ENCODE data around the gene TMEM270.
A peak's percentile ranks its signal among the peaks of the same experiment; 100 is the strongest.
"Not testable (repeated sequence)": the region's sequence is repeated elsewhere in the genome, so short reads cannot be mapped to it uniquely, and the experiment has no call there.

The TMEM270 gene

GRCh38 chr7:73831834-73832651 is 28.9 kb upstream of the TMEM270 start:
- no peak for DNase-seq (ENCODE audit: low read depth in 3 of 3)

DNA sequence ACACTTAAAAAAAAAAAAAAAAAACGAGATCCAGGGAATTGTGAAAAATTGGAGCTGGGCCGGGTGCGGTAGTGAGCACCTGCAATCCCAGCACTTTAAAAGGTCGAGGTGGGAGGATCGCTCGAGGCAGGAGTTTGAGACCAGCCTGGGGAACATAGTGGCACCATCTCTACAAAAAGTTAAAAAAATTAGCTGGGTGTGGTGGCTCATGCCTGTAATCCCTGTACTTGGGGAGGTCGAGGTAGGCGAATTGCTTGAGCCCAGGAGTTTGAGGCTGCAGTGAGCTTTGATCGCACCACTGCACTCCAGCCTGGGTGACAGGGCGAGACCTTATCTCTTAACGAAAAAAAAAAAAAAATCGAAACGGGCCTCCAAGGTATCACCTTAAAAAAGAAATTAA is 28.2 kb upstream of the TMEM270 start:
- DNase-seq (ENCODE audit: low read depth in 3 of 3), result no peak

DNA sequence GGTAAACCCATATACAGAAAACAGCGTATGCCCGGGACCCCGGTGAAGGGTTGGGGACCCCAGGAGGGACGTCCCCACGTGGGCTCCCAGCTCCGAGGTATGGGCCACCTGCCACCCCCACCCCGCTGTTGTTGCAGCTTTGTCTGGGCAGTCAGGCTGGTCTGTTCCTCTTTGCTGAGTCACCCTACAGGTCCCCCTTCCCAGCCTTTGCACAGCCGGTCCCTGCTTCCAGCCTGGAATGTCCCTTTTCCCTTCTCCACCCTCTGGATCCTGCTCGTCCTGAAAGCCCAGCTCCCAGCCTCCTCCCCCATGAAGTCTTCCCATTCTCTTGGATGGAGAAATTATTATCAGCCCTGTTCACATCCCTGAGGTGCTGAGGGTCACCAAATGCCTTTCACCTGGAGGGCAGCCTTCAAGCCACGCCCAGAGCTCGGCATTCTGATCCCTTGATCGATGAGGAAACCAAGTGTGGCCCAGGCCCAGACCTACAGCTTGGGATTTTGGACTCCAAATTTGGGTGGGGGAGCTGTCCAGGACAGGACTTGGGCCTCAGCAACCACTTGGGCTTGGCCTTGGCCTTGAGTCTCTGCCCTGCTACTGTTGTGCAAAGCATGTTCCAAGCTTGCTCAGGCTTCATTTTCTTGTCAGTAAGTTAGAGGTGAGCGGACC is 27.6 kb upstream of the TMEM270 start:
- no peak for DNase-seq (ENCODE audit: low read depth in 3 of 3)

DNA sequence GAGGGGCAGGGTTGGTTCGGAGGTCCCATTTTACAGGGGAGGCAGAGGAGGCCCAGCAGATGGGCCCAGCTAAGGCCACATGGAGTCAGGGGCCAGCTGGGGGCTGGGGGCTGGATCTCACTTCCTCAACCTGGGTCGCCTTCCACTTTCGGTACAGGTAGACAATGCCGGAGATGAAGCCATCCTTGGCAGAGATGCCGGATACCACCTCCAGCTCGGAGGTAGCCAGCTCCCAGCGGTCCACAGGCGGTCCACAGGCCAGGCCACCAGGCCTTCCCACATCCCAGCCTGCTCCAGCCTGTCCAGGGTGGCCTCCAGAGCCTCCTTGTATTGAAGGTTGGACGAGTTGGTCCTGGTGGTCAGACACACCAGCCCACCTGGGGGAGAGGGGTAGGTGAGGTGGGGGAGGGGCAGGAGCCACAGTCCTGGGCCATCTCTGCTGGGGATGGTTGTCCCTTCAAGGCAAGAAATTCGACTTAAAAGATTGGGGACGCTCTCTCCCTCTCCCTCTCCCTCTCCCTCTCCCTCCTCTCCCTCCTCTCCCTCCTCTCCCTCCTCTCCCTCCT is 26.2 kb upstream of the TMEM270 start:
- no peak for DNase-seq (ENCODE audit: low read depth in 3 of 3)

DNA sequence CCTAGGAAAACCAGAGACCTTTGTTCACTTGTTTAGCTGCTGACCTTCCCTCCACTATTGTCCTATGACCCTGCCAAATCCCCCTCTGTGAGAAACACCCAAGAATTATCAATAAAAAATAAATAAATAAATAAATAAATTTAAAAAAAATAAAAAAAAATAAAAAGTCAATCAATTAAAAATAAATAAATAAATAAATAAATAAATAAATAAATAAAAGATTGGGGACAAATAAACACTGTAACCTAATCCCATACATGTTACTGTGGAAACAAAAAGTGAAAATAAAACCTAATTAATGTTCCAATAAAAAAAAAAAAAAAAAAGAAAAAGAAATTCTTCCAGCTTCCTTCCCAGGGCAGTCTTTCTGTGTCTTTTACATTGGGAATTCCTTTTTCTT is 23.8 kb upstream of the TMEM270 start:
- DNase-seq (ENCODE audit: low read depth in 3 of 3), result not testable (repeated sequence)

- no peak for DNase-seq (ENCODE audit: low read depth in 3 of 3)
Measured at GRCh38 chr7:73838642-73839041, 22.3 kb upstream of the TMEM270 start.

DNA sequence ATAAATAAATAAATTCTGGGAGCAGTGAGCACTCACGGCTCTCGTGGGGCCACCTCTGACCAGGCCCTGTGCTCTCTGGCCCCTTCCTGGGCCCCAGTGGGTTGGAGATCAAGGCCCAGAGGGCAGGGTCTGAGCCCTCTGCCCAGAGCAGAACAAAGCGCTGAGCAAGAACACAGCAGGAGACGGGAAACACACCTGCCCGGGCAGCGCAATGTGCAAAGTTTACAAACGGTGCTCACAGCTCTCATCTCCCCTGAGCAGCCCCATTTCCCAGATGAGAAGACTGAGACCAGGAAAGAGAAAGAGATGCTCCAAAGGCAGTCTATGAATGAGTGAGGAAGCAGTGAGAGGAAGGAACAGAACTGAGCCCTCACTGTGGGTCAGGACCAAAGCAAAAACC is 21.7 kb upstream of the TMEM270 start:
- no peak for DNase-seq (ENCODE audit: low read depth in 3 of 3)

- no peak for DNase-seq (ENCODE audit: low read depth in 3 of 3)
Measured at GRCh38 chr7:73839743-73840714, 20.9 kb upstream of the TMEM270 start.

GRCh38 chr7:73840715-73841379 is 20.1 kb upstream of the TMEM270 start:
- no peak for DNase-seq (ENCODE audit: low read depth in 3 of 3)

GRCh38 chr7:73841689-73842066 is 19.3 kb upstream of the TMEM270 start:
- no peak for DNase-seq (ENCODE audit: low read depth in 3 of 3)

DNA sequence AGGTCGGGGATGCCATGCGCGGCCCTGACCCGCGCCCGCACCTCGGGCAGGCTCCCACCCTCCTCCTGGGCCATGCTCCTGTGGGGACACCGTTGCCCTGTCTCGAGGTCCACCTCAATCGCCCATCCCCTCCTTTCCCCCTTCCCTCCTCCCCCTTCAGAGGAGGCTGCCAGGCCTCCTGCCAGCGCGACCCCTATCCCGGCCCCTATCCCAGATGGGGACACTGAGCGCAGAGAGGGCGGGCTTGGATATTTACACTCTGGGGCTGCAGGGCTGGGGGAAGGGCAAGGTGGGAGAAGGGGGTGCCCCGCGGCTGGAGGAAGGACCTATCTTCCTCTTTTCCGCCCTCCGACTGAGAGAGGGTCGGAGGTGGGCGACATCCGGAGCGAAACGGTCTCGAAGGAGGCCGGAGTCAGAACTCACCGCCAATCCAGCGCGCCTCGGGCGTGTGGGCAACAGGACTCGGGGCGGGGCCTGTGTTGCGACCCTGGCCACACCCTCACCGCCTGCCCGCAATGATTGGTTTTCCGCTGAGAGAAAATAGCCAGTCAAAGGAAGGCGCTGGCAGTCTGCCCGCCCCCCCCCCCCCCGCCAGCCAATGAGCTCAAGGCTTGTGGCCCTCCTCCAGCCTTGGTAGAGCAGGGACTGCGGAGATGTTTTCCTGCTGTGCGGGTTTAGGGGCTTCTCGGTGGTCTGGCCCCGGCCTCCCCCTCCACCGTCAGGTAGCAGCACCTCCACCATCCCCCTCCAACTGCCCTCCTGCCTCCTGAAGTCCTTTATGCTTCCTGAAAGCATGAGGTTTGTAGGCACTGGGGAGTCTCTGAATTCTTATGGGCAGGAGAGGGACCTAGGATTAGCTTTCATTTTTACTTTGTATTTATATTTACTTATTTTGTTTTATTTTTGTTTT is 18.6 kb upstream of the TMEM270 start, which contains the start of gene METTL27:
TSS of gene METTL27 (minus strand) at position 450 of the 910 bp plus-strand sequence. CDS start at position 74, 376 bp downstream.
- peak; percentile 72 to 80 (median 78) for DNase-seq (ENCODE audit: low read depth in 3 of 3)

DNA sequence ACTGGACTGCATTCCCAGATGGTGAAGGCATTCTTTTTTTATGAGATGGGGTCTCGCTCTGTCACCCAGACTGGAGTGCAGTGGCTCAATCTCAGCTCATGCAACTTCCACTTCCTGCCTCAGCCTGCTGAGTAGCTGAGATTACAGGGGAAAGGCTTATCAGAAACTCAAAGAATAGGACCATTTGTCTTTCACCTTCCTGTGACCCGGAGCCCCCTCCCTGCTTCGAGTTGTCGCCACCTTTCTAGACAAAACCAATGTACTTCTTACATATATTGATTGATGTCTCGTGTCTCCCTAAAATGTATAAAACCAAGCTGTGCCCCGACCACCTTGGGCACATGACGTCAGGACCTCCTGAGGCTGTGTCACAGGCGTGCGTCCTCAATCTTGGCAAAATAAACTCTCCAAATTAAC is 16.8 kb upstream of the TMEM270 start:
- no peak for DNase-seq (ENCODE audit: low read depth in 3 of 3)

DNA sequence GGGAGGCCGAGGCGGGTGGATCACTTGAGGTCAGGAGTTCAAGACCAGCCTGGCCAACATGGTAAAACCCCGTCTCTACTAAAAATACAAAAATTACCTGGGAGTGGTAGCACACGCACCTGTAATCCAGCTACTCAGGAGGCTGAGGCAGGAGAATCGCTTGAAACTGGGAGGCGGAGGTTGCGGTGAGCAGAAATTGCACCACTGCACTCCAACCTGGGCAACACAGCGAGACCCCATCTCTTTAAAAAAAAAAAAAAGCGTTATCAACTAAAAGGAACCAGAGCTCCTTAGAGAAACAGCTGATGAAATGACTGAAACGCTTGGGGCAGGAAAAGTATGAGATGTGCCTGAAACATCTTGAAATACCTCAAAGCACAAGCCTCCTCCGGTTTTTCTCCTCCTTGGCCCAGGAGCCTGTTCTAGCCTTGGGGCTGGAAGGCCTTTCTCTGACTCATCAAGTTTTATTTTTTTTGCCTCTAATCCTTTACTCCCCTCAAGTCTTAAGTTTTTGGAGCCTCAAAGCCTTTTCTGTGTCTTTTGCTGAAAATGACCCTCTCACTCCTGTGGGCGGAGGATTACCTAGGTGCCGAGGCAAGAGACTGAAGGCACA is 16.0 kb upstream of the TMEM270 start:
- DNase-seq (ENCODE audit: low read depth in 3 of 3), result no peak

DNA sequence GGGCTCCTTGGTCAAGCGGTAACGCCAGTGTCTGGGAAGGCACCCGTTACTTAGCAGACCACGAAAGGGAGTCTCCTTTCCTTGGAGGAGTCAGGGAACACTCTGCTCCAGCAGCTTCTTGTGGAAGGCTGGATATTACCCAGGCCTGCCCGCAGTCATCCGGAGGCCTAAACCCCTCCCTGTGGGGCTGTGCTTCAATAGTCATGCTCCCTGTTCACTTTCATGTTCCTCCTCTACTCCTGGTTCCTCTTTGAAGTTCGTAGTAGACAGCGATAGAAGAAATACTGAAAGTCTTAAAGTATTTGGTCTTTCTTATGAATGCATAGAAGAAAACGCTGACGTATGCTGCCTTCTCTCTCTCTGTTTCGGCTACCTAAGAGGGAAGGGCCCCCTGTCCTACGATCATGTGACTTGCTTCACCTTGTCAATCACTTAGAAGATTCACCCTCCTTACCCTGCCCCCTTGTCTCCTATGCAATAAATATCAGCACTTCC is 15.2 kb upstream of the TMEM270 start:
- not testable (repeated sequence) for DNase-seq (ENCODE audit: low read depth in 3 of 3)

GRCh38 chr7:73847941-73848723 is 12.8 kb upstream of the TMEM270 start:
- DNase-seq (ENCODE audit: low read depth in 3 of 3), result no peak

DNA sequence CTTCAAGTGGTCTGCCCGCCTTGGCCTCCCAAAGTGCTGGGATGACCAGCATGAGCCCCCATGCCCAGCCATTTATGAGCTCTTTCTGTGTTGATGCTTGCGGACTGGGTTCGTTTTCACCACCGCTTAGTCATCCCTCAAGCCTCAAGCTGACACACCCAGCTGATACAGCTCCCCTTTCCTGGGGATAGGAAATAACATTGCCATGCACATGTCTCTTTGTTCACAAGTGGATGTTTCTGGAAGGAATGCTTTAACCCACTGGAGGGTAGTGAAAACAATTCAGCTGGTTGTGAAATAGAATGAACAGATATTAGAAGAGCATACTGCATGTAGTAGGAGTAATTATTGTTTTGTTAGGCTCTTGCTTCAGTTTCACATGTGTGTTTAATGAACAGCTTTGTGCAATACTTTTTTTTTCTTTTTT is 10.2 kb upstream of the TMEM270 start:
- no peak for DNase-seq (ENCODE audit: low read depth in 3 of 3)

DNA sequence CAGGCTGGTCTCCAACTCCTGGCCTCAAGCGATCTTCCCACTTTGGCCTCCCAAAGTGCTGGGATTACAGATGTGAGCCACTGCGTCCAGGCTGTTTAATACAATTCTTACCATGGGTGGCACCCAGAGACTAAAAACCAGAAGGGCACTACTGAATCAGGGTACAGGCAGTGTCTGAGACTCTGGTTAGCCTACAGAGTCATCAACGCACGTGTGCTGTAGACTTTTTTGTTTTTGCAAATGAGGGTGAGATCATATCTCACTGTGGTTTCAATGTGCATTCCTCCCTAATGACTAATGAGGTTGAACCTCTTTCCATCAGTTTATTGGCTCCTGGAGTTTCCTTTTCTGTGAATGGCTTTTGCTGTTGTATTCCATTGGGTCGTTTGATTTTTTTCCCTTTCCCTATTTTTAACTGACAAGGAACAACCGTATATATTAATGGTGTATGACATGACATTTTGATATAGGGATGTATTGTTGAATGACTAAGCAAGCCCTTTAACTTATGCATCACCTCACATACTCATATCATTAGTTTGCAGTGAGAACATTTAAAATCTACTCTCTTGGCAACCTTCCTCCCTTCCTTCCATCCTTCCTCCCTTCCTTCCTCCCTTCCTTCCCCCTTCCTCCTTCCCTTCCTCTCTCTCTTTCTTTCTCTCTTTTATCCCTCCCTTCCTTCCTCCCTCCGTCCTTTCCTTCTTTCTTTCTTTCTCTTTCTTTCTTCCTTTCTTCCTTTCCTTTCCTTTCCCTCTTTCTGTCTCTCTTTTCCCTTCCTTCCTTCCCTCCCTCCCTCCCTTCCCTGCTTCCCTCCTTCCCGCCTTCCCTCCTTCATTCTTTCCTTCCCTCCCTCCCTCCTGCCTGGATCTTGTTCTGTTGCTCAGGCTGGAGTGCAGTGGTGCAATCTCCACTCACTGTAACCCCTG is 9.3 kb upstream of the TMEM270 start:
- no peak for DNase-seq (ENCODE audit: low read depth in 3 of 3)

Measured in stimulated activated CD4-positive, alpha-beta T cell treated with anti-CD3 and anti-CD28 coated beads, TNF-alpha, amount 100 ng/mL, for 4 hours (primary cell).